Omental fat pad (tissue), 4 donors: ENCODE measurements around the gene EVI2A. TPM values are rescaled to one million over a fixed set of nuclear protein-coding genes. Genes with fewer than 3 reads are reported as not detected.
"Not testable (repeated sequence)": the region's sequence is repeated elsewhere in the genome, so short reads cannot be mapped to it uniquely, and the experiment has no call there.

Source experiments
- ATAC-seq: fragments of 150-250 bp; one replicate; pipeline ENCODE4 v1.9.1; 2016; ENCODE audit warnings: mild to moderate bottlenecking, moderate library complexity; ENCODE audit not compliant: low FRiP score
- DNase-seq: peaks from one replicate; pipeline ENCODE4 v3.0.0-alpha.2; 2019; ENCODE audit warnings: low spot score
- total RNA-seq, 4 donors: library from RNA; depleted of rRNA; stranded (reverse); fragments of >200 nt; gene quantifications; one replicate each; pipeline ENCODE4 v1.1.0, GENCODE V29; 2016
- TF ChIP-seq, protein P1 (sequence below), 3 donors: fragments of 450-650 bp; IDR thresholded peaks; one replicate each; pipeline ENCODE4 v1.5.1; 2016 to 2017; ENCODE audit warnings: antibody characterized with exemption in 3 of 3, mild to moderate bottlenecking in 3 of 3, moderate library complexity in 2 of 3

EVI2A gene
- total RNA-seq, 4 donors from 2014 or later = 10.6 to 24.1 (median 18.7) TPM

DNA sequence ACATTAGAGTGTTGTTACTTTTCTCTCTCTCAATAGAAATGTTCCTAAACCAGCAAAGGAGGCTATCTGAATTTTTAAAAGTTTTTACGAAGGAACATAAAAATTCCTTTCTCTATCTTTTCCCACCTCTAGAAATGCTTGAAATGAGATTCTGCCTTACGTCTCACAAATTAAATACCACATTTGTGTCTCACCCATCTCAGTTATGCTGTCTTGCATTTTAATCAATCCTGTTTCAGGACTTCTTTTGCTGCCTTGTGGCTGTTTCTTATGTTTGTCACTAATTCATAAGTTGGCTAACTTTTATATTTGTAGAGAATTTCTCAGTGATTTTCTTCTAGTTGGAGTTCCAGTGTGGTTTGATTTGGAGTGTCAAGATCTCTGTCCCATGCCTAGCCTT is 27.8 kb downstream of the EVI2A start:
- TF ChIP-seq, protein P1, sequence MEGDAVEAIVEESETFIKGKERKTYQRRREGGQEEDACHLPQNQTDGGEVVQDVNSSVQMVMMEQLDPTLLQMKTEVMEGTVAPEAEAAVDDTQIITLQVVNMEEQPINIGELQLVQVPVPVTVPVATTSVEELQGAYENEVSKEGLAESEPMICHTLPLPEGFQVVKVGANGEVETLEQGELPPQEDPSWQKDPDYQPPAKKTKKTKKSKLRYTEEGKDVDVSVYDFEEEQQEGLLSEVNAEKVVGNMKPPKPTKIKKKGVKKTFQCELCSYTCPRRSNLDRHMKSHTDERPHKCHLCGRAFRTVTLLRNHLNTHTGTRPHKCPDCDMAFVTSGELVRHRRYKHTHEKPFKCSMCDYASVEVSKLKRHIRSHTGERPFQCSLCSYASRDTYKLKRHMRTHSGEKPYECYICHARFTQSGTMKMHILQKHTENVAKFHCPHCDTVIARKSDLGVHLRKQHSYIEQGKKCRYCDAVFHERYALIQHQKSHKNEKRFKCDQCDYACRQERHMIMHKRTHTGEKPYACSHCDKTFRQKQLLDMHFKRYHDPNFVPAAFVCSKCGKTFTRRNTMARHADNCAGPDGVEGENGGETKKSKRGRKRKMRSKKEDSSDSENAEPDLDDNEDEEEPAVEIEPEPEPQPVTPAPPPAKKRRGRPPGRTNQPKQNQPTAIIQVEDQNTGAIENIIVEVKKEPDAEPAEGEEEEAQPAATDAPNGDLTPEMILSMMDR (IDR thresholded peaks at IDR 0.05) = no peak
- DNase-seq (no peak), ATAC-seq (no peak)

DNA sequence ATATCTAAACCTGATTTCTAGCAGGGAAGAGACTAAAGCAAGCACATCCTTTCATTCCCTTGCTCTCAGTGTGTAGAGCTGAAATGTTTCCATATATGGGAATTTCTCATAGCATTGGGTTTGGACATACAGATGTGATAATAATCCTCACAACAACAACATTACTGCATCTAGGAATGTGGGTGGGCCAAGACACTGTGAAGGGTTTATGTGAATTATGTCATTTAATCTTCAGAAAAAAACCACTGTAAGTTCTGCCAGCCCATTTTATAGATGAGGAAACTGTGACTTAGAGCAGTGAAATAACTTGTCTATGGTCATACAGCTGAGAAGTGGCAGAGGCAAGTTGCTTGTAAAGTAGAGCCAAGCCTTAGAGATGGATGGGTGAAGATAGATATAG is 29.6 kb downstream of the EVI2A start:
- DNase-seq = no peak
- TF ChIP-seq, protein P1 (IDR thresholded peaks at IDR 0.05) = no peak
- no peak for ATAC-seq

DNA sequence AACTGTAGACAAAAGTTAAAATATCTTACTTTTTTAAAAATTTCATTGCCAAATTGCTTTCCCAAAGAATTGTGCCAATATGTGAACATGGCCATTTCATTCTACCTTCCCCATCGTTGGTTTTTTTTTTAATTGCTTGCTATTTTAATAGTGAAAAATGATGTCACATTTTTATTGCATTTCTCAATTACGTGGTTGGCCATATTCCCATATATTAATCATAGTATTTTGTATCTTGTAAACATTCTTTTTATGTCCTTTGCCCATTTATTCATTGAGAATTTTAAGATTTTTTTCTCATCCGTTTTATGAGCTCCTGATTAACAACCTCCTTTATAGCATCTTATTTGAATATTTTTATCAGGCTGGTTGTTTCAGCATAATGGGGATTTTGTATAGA is 31.6 kb downstream of the EVI2A start:
- ATAC-seq (no peak), DNase-seq (no peak)
- TF ChIP-seq, protein P1 (IDR thresholded peaks at IDR 0.05) = no peak

DNA sequence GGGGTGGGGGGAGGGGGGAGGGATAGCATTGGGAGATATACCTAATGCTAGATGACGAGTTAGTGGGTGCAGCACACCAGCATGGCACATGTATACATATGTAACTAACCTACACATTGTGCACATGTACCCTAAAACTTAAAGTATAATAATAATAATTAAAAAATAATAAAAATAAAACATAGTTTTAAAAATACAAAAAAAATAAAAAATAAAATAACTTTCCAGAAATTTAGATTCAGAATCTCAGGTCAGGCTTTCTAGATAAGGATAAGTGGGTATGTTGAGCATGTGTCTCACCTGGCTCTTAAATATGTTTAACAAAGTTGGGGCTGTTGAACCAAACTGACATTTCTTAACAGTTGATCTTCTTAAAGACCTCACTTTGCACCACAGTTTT is 33.5 kb downstream of the EVI2A start:
- ATAC-seq, DNase-seq: not testable (repeated sequence)

DNA sequence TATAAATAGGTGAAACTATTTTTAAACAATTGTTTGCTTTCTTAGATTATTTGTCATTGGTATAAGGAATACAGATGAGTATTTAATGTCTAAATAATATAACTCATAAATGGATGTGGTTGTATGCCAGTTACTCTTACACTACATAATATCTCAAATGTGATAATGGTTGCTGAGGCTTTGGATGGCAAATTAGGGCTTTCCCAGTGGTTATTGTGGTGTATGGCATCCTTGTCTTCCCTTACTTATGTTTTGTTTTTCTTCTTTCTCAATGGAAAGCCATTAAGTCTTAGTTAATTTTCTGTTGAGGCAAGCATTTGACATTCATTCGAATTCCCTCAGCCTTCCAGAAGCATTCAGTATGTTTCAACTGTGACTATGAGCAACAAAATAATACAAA is 34.8 kb downstream of the EVI2A start:
- no peak for DNase-seq
- ATAC-seq = no peak
- TF ChIP-seq, protein P1 (IDR thresholded peaks at IDR 0.05) = no peak

DNA sequence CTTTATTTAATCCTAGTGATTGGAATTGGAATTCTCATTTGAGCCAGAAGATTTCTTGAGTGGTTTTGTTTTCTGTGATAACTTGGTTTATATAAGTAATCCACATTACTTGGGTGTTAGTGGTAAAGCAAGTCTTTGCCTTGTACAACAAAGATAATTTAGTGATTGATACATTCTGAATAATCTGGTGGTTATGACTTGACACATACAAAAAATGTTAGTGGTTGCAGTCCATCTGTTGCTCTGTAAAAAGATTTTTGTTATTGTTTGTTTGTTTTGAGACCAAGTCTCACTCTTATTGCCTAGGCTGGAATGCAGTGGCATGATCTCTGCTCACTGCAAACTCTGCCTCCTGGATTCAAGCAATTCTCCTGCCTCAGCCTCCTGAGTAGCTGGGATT is 37.6 kb downstream of the EVI2A start:
- TF ChIP-seq, protein P1 (IDR thresholded peaks at IDR 0.05) = no peak
- DNase-seq = no peak
- no peak for ATAC-seq

DNA sequence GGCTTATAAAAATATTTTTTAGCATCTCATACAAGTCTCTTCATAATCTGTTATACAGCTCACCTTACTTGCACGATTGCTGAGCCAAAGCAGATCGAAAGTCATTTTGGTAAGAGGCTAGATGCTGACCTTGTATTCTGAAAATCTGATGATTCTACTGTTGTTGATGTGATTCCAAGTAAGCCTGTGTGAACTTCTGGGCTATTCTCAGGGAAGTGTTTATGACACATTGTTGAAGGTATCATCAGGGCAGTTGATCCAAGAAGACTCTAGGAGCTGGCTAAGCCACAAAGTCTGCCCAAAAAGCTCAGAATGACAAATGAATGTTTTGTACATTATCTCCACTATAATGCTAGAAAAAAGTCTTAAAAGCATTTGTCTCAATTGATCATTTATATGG is 40.4 kb downstream of the EVI2A start:
- TF ChIP-seq, protein P1 (IDR thresholded peaks at IDR 0.05) = no peak
- DNase-seq = no peak
- ATAC-seq = no peak

DNA sequence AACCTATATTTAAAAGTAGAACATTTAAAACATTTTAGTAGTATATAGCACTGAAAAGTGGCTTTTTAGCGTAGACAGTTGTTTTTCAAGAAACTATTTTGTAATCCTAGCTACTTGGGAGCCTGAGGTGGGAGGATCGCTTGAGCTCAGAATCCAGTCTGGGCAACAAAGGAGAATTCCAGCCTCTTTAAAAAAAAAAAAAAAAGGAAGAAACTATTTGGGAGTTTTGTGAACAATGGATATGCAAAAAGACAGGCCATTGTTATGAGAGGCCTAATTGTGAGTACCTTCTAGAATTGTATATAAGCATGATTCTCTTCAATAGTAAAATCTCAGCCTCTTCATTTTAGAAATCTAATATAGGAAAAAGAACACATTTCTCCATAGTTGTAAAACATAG is 42.0 kb downstream of the EVI2A start:
- TF ChIP-seq, protein P1 (IDR thresholded peaks at IDR 0.05) = no peak

More for the DNA sequence above, 42.0 kb downstream of the EVI2A start:
- ATAC-seq (no peak), DNase-seq (no peak)
